GM03348 (cell line): ENCODE data around the gene MED15.
A peak's percentile ranks its signal among the peaks of the same experiment; 100 is the strongest.

Experiments
- DNase-seq: peaks from one replicate; pipeline ENCODE4 v3.0.0; 2012; ENCODE audit warnings: low spot score

Gene MED15

DNA sequence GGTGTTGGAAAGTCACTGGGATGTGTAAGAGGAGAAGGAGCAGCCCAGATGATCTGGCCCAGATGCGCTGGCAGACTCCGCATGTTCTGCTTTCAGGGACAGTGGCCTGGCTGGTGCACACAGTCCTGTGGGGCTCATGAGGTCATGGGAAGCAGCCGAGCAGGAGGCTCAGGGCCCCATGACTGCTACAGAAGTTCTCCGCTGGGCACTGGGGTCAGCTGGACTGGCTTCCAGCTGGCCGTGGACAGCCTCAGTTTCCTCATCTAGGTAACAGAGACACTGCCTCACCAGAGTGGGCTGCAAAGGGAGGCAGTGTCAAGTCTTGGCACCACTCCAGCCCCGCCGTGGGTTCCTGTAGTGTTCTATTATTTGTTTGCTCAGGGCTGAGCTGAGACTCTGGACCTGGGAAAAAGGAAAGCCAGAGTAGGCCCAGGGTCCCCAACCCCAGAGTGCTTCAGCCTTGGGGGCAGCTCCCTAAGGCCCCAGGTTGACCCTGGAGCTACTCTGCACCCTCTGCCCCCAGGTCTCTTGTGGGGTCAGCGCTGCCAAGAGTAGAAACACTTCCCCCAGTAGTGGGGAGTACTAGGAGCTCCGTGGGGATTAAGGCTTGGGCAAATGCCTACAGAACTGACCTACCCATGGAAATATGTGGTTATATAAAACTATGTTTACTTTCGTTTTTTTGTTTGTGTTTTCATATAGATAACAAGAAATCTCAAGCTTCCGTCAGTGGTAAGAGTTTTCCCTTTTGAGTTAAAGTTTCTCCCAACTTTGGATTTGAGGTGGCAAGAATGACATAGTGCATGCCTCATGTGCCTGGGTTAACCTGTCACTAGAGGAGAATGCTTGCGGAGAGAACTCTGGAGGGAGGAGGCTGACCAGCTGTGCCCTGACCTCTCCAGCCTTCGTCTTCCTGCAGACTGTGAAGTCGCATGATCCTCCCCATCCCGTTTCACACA, 45.3 kb downstream of the MED15 start:
- DNase-seq = peak; percentile 74

DNA sequence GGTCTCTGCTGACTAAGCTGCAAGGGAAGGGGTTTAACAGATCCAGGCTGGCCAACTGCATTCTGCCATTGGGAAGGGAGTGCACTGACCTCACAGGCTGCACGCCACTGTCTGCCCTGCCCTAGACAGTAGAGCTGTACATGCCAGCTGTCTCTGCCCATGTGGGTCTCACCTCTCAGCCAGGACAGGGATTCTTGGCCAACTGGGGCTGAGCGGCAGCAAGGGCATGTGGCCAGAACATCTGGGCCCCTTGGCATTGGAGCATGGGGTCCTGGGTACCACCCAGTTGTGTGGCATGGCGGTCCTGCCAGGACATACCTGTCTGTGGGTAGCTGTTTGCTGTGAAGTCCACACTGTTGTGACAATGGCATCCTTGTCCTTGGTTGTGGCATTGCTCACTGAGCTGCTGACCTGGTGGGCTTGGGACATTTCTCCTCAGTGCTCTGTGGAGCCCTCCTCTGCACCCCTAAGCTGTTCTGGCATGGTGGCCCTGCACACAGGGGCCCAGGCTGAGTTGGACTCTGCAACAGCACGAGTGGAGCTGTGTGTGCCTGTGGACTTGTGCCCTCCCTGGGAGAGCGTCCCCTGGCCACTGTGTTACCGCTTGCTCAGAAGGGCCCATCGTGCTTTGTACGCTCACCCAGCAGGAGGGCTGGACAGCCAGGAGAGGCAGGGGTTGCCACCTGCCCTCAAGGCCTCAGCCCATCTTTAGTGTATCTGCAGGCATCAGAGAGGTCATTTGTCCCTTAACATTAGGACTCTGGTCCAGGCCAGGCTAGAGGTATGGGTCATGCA, 46.7 kb downstream of the MED15 start:
- no peak for DNase-seq

DNA sequence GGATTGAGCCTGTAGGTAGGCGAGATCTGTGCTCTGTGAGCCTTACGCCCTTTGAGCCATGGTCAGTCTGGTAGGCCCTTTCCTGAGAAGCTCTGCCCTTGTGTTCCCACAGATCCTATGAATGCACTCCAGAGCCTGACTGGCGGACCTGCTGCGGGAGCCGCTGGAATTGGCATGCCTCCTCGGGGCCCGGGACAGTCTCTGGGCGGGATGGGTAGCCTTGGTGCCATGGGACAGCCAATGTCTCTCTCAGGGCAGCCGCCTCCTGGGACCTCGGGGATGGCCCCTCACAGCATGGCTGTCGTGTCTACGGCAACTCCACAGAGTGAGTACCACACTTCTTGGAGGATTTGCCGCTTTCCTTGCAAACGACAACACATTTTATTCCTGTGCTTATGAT, 47.4 kb downstream of the MED15 start:
- no peak for DNase-seq

DNA sequence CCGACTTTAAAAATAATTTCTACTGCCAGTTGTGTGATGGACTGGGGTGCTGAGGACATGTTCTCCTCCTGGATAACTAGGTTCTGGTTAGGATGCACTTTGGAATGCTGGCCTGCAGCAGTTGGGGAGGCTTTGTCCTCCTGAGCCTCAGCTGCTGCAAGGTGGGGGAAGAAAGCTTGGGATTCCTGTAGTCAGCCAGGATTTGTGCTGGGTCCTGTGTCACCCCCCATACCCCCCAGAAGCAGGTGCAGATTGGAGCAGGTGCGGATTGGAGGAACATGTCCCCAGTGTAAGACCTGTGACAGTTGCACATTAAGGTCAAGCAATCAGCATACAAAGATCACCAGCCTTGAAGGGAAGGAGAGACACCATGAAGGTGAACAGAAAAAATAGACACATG, 51.1 kb downstream of the MED15 start:
- no peak for DNase-seq

DNA sequence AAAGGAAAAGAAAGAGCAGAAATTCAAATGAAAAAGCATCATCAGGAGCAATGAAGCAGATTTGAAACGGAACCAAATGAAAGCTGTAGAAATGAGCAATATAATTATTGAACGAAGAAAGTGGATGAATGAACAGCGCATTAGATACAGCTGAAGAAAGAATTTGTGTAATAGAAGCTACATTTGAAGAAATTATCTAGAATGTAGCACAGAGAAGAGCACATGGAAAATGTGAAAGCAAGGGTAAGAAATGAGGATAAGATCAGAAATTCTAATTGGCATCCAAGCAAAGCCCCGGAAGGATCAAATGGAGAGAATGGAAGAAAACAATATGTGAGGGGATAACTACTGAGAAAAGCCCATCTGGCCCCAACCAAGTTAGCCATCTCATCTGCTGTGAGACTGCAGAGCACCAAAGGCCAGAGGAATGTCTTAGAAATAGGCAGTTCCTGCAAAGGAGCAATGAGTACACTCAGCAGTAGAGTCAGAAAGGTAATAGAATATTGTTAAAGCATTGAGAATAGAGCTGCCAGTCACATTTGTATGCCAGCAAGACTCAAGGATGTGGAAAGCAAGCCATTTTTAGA, 51.9 kb downstream of the MED15 start:
- DNase-seq = no peak

DNA sequence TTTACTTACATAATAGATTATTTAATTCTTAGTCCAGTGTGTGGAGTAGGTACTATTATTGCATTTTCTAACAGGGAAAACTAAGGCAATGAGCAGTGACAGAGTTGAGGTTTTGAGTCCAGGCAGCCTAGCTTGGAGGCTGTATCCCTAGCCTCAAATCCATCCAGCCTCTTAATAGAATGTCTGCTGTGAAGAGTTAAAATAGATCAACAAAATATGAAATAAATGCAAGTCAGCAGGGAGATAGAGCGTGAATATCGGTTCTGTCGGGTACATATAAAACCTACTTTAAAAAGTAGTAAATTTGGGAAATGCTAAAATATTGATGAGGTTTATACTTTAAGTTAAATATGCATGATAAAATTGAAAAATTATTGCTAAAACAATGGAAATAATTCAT, 53.3 kb downstream of the MED15 start:
- DNase-seq = no peak

DNA sequence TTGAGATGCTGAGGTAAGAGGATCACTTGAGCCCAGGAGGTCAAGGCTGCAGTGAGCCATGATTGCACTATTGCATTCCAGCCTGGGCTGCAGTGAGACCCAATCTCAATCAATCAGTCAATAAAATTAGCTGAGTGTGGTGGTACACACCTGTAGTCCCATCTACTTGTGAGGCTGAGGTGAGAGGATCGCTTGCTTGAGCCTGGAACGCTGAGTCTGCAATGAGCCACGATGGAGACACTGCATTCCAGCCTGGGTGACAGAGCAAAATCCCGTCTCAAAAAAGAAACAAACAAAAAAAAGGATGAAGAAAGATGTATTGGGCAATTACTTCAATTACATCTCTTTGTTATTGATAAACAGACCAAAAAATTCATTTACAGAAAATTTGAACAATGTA, 54.5 kb downstream of the MED15 start:
- no peak for DNase-seq

DNA sequence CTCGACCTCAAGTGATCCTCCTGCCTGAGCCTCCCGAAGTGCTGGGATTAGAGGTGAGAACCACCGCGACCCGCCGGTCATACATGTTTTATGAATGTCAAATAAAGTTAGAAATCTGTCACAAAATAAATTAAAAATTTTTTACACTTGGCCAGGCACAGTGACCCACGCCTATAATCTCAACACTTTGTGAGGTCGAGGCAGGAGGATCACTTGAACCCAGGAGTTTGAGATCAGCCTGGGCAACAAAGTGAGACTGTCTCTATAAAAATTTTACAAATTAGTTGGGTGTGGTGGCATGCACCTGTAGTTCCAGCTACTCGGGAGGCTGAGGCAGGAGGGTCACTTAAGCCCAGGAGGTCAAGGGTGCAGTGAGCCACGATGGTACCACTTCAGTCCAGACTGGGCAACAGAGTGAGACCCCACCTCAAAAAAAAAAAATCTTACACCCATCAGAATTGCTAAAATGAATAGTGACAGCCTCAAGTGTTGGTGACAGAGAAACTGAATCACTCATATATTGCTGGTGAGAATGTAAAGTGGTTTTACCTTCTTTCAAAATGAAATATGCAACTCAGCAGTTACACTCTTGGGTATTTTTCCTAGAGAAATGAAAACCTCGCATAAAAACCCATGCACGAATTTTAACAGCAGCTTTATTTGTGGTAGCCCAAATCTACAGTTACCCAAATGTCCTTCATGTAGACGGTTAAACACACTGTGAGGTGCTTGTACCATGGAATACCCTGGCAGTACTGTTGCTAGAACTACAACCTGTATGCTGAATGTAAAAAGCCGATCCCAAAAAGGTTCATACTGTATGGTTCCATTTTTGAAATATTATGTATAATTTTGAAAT, 55.4 kb downstream of the MED15 start:
- DNase-seq = no peak

DNA sequence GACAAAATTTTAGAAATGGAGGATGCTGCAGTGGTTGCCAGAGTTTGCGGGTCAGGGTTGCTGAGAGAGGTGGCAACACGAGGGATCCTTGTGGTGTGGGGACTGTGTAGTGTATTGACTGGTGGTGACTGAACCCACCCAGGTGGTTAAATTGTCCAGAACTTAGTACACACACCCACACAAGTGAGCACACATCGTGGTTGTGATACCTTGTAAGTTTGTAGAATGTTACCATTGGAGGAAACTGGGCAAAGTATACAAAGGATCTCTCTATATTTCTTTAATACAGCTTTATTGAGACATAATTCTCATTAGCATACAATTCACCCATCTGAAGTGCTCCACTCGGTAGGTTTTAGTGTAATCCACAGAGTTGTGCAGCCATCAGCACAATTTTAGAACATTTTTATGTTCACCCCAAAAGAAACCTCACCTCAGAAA, 56.1 kb downstream of the MED15 start:
- DNase-seq = no peak

DNA sequence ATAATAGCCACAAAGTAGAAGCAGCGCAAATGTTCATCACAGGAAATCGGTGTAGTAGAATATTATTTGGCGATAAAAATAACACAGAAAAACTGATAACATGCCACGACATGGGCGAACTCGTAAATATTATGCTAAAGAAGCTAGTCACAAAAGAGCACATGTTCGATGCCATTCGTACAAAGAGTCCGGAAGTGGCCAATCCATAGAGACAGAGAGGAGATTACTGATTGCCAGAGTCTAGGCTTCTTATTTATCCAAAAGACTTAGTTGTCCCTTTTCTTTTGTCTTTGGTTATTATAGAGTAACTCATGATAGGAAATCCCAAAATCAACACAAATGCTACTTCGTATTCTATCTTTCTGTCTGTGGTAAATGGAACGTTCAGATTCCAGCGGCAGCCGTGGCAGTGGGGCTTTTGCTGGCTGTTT, 56.5 kb downstream of the MED15 start:
- DNase-seq = no peak

DNA sequence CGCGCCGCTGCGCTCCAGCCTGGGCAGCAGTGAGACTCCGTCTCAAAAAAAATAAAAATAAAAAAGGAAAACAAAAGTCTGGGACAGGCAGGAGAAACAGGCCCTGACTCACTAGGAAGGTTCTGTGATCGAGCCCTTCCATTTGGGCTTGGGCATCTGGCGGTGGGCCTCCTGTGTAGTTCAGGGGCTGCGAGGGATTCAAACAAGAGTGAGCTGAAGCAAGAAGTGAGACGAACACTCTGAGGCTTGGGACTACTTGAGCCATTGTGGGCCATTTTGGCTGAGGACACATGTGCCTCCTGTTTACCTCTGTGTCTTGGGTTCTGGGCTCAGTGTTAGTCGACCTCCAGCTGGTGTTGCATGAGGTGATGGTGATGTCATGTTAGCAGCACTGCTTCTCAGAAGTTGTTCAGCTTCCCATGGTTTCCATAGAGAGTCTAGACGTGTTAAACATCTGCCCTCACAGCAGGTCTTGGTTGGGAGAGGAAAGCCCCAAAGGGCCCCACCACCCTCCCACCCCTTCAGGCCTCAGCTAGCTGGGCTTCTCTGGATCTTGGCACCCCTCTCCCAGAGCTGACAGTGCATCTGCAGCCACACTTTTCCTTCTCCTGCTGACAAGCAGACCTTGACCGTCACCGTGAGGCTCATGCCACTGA, 57.8 kb downstream of the MED15 start:
- DNase-seq = no peak

DNA sequence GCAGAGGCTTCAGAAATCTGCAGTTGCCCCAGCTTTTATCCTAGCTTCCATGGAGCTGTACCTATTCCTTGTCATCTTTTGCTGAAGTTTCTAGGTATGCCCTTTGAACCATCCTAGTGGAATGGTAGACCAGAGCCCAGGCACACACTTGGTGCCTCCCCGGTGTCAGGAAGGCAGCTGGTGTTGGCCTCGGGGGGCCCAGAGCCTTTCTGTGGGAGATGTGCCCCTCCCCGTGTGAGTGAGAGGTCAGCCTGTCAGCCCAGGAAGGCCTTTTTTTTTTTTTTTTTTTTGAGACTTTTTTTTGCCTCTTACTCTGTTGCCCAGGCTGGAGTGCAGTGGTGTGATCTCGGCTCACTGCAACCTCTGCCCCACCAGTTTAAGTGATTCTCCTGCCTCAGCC, 58.4 kb downstream of the MED15 start:
- no peak for DNase-seq

DNA sequence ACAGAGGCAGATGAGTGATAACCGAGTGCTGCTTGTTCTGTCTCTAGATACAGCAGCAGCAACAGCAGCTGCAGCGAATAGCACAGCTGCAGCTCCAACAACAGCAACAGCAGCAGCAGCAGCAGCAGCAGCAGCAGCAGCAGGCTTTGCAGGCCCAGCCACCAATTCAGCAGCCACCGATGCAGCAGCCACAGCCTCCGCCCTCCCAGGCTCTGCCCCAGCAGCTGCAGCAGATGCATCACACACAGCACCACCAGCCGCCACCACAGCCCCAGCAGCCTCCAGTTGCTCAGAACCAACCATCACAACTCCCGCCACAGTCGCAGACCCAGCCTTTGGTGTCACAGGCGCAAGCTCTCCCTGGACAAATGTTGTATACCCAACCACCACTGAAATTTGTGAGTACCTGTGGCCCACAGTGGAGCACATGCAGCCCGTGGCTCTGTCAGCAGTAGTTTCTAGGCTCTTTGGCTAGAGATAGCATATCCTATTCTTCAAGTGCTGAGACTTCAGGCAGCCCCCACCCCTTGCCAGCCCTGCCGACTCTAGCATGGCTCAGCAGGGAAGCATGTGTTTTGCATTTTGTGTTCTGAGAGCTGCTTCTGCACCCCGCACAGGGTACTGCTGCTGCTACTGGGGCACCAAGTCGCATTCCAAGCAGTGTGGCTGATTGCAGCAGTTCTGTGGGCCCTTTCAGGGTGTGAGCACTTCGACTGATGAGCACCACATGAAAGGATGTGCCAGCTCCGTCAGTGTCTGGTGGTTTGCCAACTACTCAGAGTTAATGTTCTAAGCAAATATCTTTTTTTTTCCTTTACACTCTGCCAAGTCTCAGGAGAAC, 59.2 kb downstream of the MED15 start:
- DNase-seq = peak; percentile 77

DNA sequence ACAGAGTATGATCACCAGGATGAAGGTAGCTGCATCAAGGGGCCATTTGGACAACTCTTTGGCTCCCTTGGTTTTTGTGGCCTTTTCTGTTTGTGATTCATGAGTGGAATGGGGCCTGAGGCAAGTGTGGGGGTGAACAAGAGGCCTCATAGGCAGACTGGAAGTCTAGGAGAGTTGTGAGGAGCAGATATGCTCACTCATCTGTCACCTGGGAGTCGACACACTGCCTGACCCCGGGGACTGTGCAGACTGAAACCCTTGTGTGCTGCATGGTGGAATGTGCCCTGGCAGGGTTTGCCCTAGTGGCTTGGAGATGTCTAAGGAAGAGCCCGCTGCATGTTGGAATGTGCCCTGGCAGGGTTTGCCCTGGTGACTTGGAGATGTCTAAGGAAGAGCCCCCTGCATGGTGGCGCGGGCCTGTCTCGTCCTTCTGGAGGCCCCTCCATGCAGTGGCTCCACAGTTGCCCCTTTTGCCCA, 60.0 kb downstream of the MED15 start:
- DNase-seq = peak; percentile 51

DNA sequence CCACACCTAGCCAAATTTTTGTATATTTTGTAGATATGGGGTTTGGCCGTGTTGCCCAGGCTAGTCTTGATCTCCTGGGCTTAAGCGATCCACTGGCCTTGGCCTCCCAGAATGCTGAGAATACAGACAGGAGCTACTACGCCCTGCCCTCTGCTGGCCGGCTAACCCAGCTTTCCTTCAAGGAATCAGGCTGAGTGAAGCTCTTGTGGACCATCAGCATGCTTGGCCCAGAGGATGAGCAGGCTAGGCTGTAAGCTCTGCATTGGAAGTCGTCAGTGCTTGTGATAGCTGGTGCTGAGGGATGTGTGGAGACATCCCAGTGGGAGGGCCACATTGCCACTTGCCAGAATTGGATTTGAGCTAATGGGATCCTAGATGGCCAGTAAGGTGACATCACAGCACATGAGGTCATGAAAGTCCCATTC, 60.6 kb downstream of the MED15 start:
- peak; percentile 65 for DNase-seq

DNA sequence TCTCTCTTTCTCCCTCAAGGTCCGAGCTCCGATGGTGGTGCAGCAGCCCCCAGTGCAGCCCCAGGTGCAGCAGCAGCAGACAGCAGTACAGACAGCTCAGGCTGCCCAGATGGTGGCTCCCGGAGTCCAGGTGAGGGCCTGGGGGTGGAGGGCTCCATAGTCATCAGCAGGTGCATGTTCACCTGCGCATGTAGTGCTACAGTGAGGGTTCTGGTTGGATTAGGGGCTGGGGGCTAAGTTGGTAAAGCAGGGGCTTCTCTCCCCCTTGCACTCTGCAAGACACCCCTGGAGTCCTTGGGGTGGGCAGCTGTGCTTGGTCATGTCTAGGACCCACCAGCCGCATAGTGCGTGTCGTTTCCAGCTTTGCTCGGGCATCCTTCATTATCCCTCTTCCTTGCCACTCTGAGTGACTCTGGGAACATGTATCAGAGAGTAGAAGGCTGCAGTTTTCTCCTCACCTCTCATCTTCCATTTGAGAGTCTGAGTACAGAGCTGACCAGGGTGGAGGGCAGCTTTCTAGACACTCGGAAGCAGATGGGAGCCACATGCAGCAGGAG, 61.2 kb downstream of the MED15 start:
- no peak for DNase-seq

DNA sequence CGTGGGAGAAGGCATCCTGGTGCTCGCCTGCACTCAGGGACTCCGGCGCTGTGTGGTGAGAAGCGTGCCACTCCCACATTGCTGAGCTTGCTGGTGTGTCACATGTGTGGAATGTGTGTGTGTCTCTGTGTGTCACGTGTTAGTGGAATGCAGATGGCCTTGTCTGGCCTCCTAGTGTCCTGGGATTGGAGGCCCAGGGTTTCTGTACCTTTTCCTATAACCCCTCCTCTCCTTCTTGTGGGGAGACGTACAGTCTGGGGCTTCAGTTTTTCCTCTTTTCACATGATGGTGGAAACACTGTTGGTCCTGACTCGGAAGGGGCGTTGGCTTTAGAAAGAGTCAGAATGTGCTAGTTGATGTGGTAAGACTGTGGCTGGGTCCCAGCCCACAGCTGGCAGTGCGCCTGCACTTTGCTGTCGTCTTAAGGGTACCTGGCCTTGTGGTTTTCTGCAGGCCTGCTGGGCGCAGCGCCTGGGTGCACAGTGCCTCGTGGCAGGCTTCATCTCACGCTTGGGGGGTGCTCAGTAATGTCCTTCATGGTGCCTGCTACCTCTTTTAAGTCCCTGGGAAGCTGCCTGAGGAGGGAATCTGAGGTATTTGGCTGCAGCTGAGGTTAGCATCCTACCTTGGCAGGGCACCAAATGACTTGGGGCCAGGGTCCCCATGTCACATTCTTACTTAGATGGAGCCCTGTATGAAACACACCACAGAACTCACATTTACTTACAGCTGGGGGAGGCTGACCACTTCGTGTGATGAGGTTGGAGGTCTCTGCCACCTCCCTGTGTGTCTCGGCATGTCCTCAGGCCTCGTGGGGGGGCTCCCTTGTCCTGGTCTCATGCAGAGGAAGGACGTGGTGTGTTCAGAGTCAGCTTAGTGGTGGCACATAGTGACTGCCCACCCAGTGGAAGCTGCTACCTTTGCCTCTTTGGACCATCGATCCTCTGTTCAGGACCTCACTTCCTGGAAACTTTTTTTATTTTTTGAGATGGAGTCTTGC, 61.9 kb downstream of the MED15 start:
- peak; percentile 96 for DNase-seq

DNA sequence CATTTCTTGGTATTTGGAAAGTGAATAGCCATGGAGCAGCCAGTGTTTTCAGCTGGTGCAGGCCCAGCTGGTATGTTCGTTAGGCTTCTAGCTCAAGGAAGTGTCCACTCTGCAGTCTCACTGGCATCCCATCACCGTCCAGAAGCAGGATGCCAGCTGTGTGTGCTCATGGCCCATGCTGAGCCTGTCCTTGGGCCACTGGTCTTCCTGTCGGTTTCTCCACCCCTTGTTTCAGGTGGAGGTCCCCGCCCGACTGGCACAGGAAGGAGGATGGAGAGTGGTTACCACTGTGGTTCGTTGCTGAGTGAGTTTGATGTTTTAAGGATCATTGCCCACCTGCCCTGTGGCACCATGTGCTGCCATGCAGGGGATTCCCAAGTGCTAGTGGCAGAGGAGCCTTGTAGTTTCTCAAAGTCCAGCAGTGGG, 63.7 kb downstream of the MED15 start:
- no peak for DNase-seq
